Measurements from ENCODE around the gene TRAF5. TPM values are rescaled to one million over a fixed set of nuclear protein-coding genes. Genes with fewer than 3 reads are reported as not detected.

TRAF5 gene
- total and polyA plus RNA-seq, 4 donors = 0.68 to 3.3 (median 1.6) TPM

DNA sequence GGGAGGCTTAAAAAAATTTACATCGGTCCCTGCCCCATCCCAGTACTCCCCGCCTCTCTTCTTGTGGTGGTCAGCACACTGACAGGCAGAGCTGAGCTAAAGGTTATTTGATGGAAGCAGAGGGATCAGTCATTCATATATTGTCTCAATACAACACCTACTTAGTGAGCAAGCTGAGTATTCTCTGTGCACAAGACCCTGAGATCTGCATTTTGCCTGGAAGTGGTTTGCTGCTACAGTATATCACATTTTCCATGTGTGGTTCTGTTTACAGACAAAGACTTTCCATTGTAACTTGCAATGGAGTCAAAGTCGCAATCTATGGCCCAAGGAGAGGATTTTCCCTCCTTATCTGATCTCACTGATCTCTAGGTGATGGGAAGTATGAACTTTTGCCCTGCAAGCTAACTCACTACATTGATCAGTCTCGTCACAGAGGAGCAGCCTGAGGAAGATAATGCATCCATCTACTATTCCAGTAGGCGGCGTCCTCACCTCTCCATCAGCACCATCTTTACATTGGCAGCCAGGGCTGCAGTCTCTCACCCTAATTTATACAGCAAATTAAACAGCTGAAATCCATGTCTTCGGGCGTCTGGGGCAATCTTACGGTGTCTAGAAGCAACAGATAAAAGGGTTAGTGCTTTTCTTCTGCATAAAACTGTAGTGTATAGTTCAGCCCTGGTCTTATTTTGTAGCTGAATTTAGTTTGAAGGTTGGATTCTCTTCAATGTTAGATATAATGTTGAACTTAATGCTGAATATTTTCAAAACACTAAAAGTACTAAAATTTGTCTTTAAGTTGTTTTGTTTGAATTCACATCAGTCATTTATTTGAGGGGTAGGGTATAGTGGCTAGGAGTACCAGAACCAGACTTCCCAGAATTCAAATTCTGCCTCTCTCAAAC, 3.2 kb upstream of the TRAF5 start:
- Histone ChIP-seq H3K4me3 (ENCODE audit: low read depth in 1 of 3, low read length in 3 of 3) (no peak overlapping the region), H3K9ac (ENCODE audit: low read depth in 1 of 2, low read length in 2 of 2) (no peak overlapping the region), H3K27ac (ENCODE audit: low read depth in 1 of 2, low read length in 2 of 2) (no peak overlapping the region), H3K27me3 (ENCODE audit: control insufficient read depth in 4 of 4, insufficient read depth in 4 of 4, low read length in 3 of 4) (no peaks in the 10 kb centered on the region), H3K9me3 (ENCODE audit: control insufficient read depth in 4 of 4, low read length in 3 of 4) (no peaks in the 10 kb centered on the region), H3K36me3 (ENCODE audit: control insufficient read depth in 4 of 4, insufficient read depth in 3 of 4, low read depth in 1 of 4, low read length in 3 of 4) (no peaks in the 10 kb centered on the region), H3K4me1 (ENCODE audit: control insufficient read depth in 4 of 4, insufficient read depth in 4 of 4, low read length in 3 of 4) (peaks cover 3 to 10% (median 3%) of the 10 kb centered on the region in 4 donors)
- DNase-seq (ENCODE audit: low spot score) = peak; percentile 55
- WGBS = 23% methylated on average over 9 of the region's 9 CpGs
- TF ChIP-seq, protein P1, sequence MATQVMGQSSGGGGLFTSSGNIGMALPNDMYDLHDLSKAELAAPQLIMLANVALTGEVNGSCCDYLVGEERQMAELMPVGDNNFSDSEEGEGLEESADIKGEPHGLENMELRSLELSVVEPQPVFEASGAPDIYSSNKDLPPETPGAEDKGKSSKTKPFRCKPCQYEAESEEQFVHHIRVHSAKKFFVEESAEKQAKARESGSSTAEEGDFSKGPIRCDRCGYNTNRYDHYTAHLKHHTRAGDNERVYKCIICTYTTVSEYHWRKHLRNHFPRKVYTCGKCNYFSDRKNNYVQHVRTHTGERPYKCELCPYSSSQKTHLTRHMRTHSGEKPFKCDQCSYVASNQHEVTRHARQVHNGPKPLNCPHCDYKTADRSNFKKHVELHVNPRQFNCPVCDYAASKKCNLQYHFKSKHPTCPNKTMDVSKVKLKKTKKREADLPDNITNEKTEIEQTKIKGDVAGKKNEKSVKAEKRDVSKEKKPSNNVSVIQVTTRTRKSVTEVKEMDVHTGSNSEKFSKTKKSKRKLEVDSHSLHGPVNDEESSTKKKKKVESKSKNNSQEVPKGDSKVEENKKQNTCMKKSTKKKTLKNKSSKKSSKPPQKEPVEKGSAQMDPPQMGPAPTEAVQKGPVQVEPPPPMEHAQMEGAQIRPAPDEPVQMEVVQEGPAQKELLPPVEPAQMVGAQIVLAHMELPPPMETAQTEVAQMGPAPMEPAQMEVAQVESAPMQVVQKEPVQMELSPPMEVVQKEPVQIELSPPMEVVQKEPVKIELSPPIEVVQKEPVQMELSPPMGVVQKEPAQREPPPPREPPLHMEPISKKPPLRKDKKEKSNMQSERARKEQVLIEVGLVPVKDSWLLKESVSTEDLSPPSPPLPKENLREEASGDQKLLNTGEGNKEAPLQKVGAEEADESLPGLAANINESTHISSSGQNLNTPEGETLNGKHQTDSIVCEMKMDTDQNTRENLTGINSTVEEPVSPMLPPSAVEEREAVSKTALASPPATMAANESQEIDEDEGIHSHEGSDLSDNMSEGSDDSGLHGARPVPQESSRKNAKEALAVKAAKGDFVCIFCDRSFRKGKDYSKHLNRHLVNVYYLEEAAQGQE (IDR thresholded peaks at IDR 0.05) = no peak
- TF ChIP-seq HNF4G (IDR thresholded peaks at IDR 0.05) (no peak), RXRA (IDR thresholded peaks at IDR 0.05) (no peak), FOXA1 (IDR thresholded peaks at IDR 0.05) (no peak), JUND (IDR thresholded peaks at IDR 0.05) (no peak), RAD21 (IDR thresholded peaks at IDR 0.05) (peak; percentile 86 to 88), FOXA2 (IDR thresholded peaks at IDR 0.05) (no peak), YY1 (IDR thresholded peaks at IDR 0.05) (no peak), GABPA (IDR thresholded peaks at IDR 0.05 in 1 of 2, conservative IDR thresholded peaks at IDR 0.05 in 1 of 2) (no peak), HNF4A (conservative IDR thresholded peaks at IDR 0.05) (peak in 1 of 2 donors; percentile 7), NR2F2 (IDR thresholded peaks at IDR 0.05) (no peak)
- TF ChIP-seq, protein P2, sequence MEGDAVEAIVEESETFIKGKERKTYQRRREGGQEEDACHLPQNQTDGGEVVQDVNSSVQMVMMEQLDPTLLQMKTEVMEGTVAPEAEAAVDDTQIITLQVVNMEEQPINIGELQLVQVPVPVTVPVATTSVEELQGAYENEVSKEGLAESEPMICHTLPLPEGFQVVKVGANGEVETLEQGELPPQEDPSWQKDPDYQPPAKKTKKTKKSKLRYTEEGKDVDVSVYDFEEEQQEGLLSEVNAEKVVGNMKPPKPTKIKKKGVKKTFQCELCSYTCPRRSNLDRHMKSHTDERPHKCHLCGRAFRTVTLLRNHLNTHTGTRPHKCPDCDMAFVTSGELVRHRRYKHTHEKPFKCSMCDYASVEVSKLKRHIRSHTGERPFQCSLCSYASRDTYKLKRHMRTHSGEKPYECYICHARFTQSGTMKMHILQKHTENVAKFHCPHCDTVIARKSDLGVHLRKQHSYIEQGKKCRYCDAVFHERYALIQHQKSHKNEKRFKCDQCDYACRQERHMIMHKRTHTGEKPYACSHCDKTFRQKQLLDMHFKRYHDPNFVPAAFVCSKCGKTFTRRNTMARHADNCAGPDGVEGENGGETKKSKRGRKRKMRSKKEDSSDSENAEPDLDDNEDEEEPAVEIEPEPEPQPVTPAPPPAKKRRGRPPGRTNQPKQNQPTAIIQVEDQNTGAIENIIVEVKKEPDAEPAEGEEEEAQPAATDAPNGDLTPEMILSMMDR (IDR thresholded peaks at IDR 0.05; ENCODE audit: low read depth, low read length, missing input control) = peak; percentile 72
- TF ChIP-seq, protein P3, sequence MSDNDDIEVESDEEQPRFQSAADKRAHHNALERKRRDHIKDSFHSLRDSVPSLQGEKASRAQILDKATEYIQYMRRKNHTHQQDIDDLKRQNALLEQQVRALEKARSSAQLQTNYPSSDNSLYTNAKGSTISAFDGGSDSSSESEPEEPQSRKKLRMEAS (IDR thresholded peaks at IDR 0.05) = no peak

DNA sequence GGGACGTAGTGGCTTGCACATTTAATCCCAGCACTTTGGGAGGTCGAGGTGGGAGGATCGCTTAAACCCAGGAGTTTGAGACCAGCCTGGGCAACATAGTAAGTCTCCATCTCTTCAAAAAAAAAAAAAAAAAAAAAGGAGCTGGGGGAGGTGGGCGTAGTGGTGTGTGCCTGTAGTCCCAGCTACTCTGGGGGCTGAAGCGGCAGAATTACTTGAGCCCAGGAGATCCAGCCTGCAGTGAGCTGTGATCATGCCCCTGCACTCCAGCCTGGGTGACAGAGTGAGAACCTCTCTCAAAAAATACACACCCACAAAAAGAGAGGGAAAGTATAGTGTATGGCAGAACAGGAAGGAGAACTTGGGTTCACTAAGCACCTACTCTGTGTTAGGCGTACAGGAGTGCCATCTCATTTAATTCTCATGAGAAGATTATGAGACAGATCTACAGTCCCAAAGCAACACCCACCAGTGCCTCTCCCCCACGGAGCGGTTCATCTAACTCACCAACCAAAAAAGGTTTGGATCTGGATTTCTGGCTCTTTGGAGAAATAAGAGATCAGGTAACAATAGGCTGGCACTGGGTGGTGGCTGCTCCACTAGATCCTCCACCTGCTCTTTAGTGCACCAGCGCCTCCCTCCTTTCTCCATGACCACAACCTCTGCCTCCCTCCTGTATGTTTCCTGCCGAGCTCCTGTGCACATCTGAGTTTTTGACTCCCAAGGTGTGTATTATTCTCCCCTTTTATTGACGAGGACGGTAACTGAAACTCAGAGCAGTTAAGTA, 1.4 kb upstream of the TRAF5 start:
- Histone ChIP-seq H3K27ac (ENCODE audit: low read depth in 1 of 2, low read length in 2 of 2) (no peak overlapping the region), H3K36me3 (ENCODE audit: control insufficient read depth in 4 of 4, insufficient read depth in 3 of 4, low read depth in 1 of 4, low read length in 3 of 4) (no peaks in the 10 kb centered on the region), H3K4me3 (ENCODE audit: low read depth in 1 of 3, low read length in 3 of 3) (no peak overlapping the region), H3K4me1 (ENCODE audit: control insufficient read depth in 4 of 4, insufficient read depth in 4 of 4, low read length in 3 of 4) (peaks cover 3 to 10% (median 3%) of the 10 kb centered on the region in 4 donors), H3K27me3 (ENCODE audit: control insufficient read depth in 4 of 4, insufficient read depth in 4 of 4, low read length in 3 of 4) (no peaks in the 10 kb centered on the region), H3K9ac (ENCODE audit: low read depth in 1 of 2, low read length in 2 of 2) (no peak overlapping the region), H3K9me3 (ENCODE audit: control insufficient read depth in 4 of 4, low read length in 3 of 4) (no peaks in the 10 kb centered on the region)
- DNase-seq (ENCODE audit: low spot score) = no peak
- 87% methylated on average over 12 of the region's 12 CpGs for WGBS
- TF ChIP-seq, protein P2 (IDR thresholded peaks at IDR 0.05; ENCODE audit: low read depth, low read length, missing input control) = no peak
- TF ChIP-seq JUND (IDR thresholded peaks at IDR 0.05) (no peak), TAF1 (conservative IDR thresholded peaks at IDR 0.05) (no peak), EGR1 (IDR thresholded peaks at IDR 0.05; ENCODE audit: low read depth in 2 of 2) (no peak), RXRA (IDR thresholded peaks at IDR 0.05) (no peak), FOXA1 (IDR thresholded peaks at IDR 0.05) (no peak), HNF4G (IDR thresholded peaks at IDR 0.05) (no peak), NR2F2 (IDR thresholded peaks at IDR 0.05) (no peak), RAD21 (IDR thresholded peaks at IDR 0.05) (no peak), YY1 (IDR thresholded peaks at IDR 0.05) (no peak)
- TF ChIP-seq, protein P1 (IDR thresholded peaks at IDR 0.05) = no peak
- TF ChIP-seq, protein P3 (IDR thresholded peaks at IDR 0.05) = no peak
